Epithelial cell of esophagus (primary cell): ENCODE results near the gene CDCA4.
A peak's percentile ranks its signal among the peaks of the same experiment; 100 is the strongest.

Source experiments
- DNase-seq: peaks from one replicate; pipeline ENCODE4 v3.0.0; 2010; ENCODE audit warnings: low read depth
- H3K4me3 ChIP-seq: 2 replicates; pipeline ENCODE4 v1.5.1; 2011; ENCODE audit warnings: mild to moderate bottlenecking, low read length, control low read depth
- TF ChIP-seq, protein P1 (sequence below): IDR thresholded peaks from 2 replicates; pipeline ENCODE4 v1.5.1; 2011; ENCODE audit warnings: low read depth, mild to moderate bottlenecking, low read length, control low read depth, inconsistent platforms; ENCODE audit not compliant: insufficient read depth; ENCODE audit errors: missing control alignments

Gene CDCA4

DNA sequence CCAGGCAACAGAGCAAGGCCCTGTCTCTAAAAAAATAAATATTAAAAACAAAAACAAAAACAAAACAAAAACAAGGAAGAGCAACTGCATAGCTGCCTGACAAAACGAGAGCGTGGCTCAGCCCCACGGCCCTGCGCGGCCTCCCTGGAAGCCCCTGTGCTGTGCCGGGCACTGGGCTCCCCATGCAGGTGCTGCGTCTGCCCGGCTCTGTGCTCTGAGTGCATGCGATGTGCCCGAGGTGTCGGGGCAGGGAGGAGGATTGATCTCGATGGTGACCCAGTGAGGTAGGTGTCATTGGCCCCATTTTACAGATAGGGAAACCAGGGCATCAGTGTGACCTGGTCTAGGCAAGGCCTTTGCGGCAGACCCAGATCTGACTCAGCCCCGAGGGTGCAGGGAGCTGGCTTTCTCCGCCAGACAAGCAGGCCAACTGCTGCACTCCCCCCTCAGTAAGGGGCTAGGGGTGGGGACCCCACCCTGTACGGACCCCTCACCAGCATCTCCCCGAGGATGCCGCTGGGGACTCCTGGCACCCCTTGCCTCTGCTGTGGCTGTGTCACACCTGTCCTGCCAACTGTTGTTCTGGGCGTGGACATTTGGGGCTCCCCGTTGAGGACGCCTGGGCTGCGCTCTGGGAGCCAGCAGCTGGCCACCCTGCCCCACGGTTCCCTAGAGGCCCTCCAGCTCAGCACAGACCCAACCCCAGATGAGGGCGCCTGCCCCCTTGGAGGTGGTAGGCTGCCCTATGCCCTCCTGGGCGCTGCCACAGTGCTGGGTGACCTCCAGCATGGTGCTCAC is 29.1 kb upstream of the CDCA4 start:
- TF ChIP-seq, protein P1, sequence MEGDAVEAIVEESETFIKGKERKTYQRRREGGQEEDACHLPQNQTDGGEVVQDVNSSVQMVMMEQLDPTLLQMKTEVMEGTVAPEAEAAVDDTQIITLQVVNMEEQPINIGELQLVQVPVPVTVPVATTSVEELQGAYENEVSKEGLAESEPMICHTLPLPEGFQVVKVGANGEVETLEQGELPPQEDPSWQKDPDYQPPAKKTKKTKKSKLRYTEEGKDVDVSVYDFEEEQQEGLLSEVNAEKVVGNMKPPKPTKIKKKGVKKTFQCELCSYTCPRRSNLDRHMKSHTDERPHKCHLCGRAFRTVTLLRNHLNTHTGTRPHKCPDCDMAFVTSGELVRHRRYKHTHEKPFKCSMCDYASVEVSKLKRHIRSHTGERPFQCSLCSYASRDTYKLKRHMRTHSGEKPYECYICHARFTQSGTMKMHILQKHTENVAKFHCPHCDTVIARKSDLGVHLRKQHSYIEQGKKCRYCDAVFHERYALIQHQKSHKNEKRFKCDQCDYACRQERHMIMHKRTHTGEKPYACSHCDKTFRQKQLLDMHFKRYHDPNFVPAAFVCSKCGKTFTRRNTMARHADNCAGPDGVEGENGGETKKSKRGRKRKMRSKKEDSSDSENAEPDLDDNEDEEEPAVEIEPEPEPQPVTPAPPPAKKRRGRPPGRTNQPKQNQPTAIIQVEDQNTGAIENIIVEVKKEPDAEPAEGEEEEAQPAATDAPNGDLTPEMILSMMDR, result no peak
- no peak for DNase-seq
- no peak overlapping the region for H3K4me3 ChIP-seq

GRCh38 chr14:105047283-105048016 is 26.6 kb upstream of the CDCA4 start:
- TF ChIP-seq, protein P1, result no peak
- no peak for DNase-seq
- H3K4me3 ChIP-seq, result no peak overlapping the region

- TF ChIP-seq, protein P1, result no peak
- no peak for DNase-seq
- H3K4me3 ChIP-seq, result no peak overlapping the region
These were observed 26.0 kb upstream of the CDCA4 start for GRCh38 chr14:105046891-105047282.

DNA sequence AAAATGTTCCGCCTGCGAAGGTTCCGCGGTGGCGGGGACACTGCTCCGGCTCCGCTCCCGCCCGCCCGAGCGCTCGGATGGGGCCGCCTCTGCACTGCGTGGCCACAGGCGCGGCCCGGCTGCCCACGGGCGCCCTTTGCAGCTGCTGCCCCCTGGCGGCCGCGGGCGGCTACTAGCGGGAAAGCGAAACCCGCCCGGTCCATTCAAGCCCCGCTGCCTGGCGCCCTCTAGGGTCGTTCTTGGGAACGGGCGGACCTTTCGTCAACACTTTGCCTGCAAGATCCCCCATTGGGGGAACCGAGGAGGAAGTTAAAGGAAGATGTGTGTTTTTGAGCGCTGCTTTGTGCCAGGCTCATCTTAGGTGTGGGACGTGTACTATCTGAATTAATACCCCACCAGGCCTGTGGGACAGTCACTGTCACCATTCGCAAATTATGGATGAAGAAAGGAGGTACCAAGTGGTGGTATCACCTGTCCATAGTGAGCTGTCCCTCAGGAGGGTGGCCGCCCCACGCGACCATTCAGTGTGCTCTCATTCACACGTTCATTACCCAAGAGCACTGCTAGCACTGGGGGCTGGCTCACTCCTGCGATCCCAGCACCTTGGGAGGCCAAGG is 24.9 kb upstream of the CDCA4 start:
- no peak overlapping the region for H3K4me3 ChIP-seq
- DNase-seq, result peak; percentile 78
- TF ChIP-seq, protein P1, result peak; percentile 89

- no peak overlapping the region for H3K4me3 ChIP-seq
- TF ChIP-seq, protein P1, result no peak
These were observed 22.8 kb upstream of the CDCA4 start for GRCh38 chr14:105043641-105044040.

GRCh38 chr14:105042813-105043212 is 21.9 kb upstream of the CDCA4 start:
- TF ChIP-seq, protein P1, result no peak
- no peak for DNase-seq
- H3K4me3 ChIP-seq, result no peak overlapping the region

More at GRCh38 chr14:105043641-105044040, 22.8 kb upstream of the CDCA4 start:
- DNase-seq, result no peak
